GM10248 (cell line): ENCODE data around the gene STXBP6.

Experiments
- CTCF ChIA-PET: fragments of 300-600 bp; sonication (Branson Sonifier 250); formaldehyde crosslinking; extraction: SDS; loops from one replicate; lab custom pipeline; 2021; ENCODE audit warnings: antibody characterized with exemption; lab: Yijun Ruan, JAX
- POLR2A ChIA-PET: fragments of 350-650 bp; sonication (Branson Sonifier 250); formaldehyde crosslinking; extraction: SDS; loops from one replicate; lab custom pipeline; 2020; ENCODE audit warnings: antibody characterized with exemption; lab: Yijun Ruan, JAX
- DNase-seq: peaks from one replicate; pipeline ENCODE4 v3.0.0; 2012; ENCODE audit errors: extremely low spot score
- TF ChIP-seq, protein P1 (sequence below): IDR thresholded peaks from 2 replicates; pipeline ENCODE4 v1.5.1; 2012; ENCODE audit warnings: mild to moderate bottlenecking, low read depth; ENCODE audit errors: extremely low read depth, missing control alignments, control extremely low read depth

The STXBP6 gene

DNA sequence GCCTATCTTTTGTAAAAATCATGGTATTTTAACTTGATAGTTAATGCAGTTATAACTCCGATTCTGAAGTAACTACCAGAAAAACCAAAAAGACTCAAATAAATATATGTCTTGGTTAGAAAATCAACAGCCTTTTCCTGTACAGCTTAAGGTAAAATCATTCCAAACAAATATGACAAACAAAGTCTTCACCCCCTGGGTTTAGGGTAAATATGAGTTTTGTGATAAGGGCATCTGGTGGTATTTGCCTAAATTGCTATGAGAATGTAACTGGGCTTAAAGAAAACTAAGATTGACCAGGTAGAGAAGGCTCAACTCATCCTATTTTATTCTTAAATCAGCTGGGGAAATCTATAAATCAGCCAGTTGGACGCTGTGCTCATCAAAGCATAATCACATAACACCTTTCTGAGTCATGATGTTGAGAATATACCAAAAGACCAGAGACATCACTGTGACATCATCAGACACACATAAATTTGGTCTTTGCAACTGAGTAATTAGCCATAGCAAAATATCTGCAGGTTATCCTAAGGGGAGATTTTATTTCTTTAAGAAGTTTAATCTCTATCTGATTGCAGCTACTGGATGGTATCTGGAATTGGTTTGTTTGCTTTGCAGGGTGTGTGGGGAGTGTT lies 133.9 kb downstream of the STXBP6 start:
- CTCF ChIA-PET, result no interaction called here
- DNase-seq, result no peak
- TF ChIP-seq, protein P1, sequence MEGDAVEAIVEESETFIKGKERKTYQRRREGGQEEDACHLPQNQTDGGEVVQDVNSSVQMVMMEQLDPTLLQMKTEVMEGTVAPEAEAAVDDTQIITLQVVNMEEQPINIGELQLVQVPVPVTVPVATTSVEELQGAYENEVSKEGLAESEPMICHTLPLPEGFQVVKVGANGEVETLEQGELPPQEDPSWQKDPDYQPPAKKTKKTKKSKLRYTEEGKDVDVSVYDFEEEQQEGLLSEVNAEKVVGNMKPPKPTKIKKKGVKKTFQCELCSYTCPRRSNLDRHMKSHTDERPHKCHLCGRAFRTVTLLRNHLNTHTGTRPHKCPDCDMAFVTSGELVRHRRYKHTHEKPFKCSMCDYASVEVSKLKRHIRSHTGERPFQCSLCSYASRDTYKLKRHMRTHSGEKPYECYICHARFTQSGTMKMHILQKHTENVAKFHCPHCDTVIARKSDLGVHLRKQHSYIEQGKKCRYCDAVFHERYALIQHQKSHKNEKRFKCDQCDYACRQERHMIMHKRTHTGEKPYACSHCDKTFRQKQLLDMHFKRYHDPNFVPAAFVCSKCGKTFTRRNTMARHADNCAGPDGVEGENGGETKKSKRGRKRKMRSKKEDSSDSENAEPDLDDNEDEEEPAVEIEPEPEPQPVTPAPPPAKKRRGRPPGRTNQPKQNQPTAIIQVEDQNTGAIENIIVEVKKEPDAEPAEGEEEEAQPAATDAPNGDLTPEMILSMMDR, result no peak
- POLR2A ChIA-PET, result no interaction called here

DNA sequence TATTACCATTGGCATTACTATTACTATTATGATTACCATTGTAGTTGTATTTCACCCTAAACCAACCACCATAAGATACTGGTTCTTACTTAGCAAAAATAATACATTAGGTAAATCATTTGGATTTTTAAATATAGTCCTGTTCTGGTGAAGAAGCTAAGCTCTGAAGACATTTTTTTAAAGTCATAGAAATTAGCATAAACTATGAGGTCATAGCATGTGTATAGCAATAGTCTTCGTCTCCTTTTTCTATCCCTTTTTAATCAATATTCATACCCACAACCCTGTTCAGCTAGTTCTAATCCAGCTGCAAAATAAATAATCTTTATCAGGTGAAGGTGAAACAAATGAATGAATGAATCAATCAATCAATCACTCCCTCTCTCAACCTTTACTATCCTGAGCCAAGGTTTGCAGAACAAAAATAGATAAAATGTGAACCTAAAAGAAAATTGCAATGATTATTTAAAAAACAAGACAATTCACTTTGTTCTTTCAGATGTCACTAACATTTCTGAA lies 134.5 kb downstream of the STXBP6 start:
- POLR2A ChIA-PET, result no interaction called here
- CTCF ChIA-PET, result no interaction called here
- TF ChIP-seq, protein P1, result no peak
- no peak for DNase-seq

DNA sequence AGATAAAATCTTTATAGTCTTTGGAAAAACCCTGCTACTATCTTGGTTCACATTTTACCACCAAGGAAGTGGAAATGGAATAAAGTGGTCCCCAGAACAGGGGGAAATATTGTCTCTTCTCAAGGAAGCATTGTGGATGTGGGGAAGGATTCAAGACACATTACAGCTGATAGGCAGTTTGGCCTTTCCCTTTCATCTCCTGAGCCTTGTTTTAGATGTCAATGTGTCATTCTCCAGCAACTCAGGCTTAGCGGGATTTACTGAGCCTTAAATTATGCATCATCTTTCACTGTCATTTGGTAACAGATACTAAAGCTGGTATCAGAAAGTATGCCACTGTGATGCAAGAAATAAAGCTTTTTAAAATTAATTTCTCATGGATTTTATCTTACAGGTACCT lies 136.2 kb downstream of the STXBP6 start:
- no peak for DNase-seq
- ChIA-PET CTCF (interaction anchor here (1.1 to 1.6 kb wide), 2 partner anchors 11 to 12 kb away, joined by 3 to 4 read pairs; no protein-coding TSS in a partner anchor), POLR2A (no interaction called here)
- TF ChIP-seq, protein P1, result no peak

DNA sequence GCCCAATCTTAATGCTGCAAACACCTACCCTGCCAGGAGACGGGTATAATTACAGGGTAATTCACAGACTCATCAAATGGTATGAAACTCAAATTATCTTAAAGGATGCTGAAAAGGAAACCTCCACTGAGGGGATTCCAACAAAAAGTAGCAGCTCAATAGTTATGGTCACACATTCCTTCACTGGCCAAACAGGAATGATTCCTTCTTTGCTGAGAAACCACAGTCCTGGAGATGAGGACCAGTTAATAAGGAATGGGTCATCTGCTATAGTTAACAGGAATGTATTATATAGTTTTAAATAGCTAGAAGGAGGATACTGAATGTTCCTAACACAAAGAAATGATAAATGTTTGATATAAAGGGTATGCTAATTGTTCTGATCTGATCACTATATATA lies 136.9 kb downstream of the STXBP6 start:
- TF ChIP-seq, protein P1, result no peak
- POLR2A ChIA-PET, result no interaction called here
- CTCF ChIA-PET, result interaction anchor here (1.1 to 1.6 kb wide), 2 partner anchors 11 to 13 kb away, joined by 3 to 4 read pairs; no protein-coding TSS in a partner anchor
- no peak for DNase-seq

DNA sequence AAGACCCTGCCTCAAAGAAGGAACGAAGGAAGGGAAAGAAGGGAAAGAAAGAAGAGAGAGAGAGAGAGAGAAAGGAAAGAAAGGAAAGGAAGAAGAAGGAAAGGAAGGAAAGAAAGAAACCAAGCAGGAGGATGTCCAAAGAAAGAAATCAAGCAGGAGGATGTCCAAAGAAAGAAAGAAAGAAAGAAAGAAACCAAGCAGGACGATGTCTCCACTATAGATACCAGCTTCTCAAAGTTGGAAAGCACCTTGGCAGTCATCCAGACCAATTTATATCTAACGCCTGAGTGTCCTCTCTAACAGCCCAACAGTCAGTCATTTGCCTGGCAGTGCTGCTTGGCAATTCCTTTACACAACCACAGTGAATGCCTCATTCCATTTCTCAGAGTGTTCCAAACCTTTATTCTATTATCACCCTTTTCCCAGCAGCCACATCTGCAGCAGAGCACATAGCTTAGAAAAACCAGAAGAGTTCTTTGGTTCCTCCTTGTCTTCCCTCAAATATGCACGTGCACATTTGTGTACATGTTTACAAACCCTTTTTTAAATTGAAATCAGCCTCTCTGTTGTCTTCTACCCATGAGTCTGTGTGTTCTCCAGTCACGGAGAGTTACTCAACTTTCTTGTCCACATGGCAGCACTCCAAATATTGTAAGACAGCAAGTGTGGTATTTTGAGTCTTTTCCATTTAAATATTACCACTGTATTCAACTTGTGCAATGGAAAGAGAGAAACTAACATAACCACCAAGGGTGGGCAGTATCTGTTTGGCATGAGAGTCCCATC lies 138.4 kb downstream of the STXBP6 start:
- no peak for DNase-seq
- TF ChIP-seq, protein P1, result no peak
- POLR2A ChIA-PET, result no interaction called here
- CTCF ChIA-PET, result interaction anchor here (1.6 kb wide), 1 partner anchor 12 kb away, joined by 5 read pairs; no protein-coding TSS in a partner anchor

DNA sequence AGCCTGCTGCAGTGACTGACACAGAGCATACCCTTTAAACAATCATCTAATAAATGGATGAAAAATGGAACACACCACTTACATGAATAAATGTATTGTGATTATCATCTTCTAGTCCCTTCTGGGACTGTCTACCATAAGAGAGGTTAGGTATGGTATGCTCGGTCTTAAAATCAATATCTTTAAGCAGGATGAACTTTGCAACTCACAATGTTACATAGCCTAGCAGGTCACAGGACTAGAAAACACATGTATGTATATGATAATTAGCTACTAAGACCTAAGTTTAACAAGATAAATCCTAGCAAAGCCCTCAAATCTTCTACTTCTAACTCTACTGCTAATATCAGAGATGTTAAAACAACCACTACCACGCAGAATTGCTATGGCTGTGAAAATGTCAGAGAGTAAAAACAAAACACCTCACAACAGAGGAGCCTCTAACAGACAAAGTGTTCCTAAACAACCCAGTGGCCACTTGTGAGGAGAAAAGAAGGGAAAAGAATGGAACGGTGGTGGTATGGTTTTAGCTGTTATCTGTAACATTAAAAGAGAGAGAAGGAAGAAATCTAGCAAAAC lies 139.4 kb downstream of the STXBP6 start:
- ChIA-PET POLR2A (no interaction called here), CTCF (interaction anchor here (1.4 to 1.5 kb wide), 2 partner anchors 15 to 29 kb away, joined by 3 read pairs; no protein-coding TSS in a partner anchor)

More for the DNA sequence above, 139.4 kb downstream of the STXBP6 start:
- no peak for DNase-seq
- TF ChIP-seq, protein P1, result no peak
